HPDE6-E6E7 (cell line): Measurements from ENCODE around the gene MRPL36.
"Not testable (repeated sequence)": the region's sequence is repeated elsewhere in the genome, so short reads cannot be mapped to it uniquely, and the experiment has no call there.

ENCODE experiments used
- DNase-seq: peaks from one replicate; pipeline ENCODE4 v3.0.0; 2011; ENCODE audit warnings: missing footprints; ENCODE audit errors: extremely low spot score

The MRPL36 gene

DNA sequence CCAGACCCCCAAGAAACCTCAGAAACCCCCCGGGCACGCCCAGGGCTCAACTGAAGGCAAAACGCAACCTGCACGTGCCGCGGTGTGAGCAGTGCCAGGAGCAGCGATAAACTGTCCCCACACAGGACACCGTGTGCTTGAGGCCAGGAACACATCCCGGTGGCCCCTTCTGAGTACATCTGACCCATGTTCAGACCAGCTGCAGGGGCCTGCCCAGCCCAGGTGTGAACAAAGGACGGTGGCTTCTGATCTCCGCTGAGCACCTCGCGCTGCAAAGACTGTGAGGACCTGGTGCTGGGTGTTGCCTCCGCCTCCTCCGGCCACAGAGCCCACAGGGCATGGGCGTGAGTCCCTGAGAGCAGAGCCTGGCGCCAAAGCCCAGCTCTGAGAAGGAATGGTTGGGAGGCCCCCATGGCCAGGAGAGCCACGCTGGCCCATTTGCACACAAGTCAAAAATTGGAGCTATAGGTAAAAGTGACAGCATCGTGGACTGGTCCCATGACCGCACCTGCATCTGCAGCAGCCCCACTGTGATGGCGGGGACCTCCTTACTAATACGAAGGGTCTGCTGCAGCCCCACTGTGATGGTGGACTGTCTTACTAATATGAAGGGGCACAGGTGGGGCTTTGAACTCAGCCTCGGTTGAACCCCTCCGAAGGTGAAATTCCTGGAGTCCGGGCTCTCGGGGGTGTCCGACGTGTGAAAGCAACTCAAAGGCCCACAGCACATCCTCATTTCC lies 33.0 kb upstream of the MRPL36 start:
- no peak for DNase-seq

GRCh38 chr5:1831677-1832313 lies 32.2 kb upstream of the MRPL36 start:
- no peak for DNase-seq

GRCh38 chr5:1831257-1831656 lies 31.6 kb upstream of the MRPL36 start:
- no peak for DNase-seq

DNA sequence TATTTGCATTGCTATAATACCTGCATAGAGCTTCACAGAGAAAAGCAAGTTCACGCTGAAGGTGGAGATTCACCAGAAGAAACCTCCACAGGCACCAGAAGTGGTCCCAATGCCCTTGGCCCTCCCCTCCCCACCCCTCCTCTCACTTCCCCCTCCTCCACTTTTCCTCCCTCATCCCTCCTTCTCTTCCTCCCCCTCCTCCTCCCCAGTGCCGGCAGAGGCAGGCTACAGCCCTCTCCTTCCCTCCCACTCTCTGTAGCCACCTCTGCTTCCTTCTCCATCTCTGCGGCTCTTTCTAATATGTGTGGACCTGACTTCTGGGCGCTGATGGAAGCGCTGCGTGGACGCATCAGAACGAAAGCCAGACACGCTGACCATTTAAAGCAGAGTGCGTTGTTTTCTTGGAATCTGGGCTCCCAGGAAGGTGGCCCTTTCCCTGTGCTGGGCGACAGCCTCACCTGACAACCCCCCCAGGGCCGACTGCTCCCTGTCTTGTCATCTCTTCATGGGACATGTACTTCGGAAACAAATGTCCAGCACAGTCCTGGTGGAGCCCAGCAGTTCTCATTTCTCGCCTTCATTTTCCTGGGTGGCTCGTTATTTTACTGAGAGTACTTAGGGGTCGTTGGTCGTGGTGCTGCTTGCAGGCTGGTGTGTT lies 31.1 kb upstream of the MRPL36 start:
- no peak for DNase-seq

- no peak for DNase-seq
Measured at GRCh38 chr5:1827886-1828397, 28.3 kb upstream of the MRPL36 start.

DNA sequence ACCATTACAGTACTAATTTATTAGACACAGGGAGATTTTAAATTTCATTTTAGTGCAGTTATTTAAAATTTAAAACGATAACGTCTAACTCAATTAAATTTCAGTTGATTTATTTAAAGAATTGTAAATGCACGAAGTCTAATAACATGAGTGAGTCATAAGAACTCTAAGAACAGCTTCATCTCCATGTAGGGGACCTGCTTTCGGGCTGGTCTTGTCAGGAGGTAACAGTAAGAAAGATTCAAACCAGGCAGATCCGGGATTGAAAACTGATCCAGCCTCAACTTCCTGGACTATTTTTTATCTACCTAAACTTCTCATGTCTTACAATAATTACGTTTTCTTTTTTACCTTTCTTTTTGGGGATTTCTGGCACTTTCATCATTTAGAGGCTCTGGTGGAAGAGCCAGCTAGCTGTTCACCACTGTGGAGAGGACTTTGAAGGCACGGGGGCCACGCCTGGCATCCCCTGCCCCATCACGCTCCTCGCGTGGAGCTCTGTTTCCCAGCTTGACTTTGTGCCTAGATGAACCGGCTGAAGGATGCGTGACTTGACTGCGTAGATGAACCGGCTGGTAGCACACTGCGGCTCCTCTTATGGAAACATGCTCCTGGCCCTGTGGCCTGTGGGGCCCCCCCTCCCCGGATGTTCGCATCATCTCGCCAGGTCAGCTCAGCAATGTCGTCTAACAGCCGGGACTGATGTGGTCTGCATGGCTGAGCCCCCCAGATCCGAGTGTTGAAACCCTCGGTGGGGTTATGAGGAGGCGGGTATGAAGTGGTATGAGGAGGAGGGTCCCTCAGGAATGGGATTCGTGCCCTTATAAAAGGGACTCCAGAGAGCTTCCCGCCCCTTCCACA lies 27.6 kb upstream of the MRPL36 start:
- no peak for DNase-seq

DNA sequence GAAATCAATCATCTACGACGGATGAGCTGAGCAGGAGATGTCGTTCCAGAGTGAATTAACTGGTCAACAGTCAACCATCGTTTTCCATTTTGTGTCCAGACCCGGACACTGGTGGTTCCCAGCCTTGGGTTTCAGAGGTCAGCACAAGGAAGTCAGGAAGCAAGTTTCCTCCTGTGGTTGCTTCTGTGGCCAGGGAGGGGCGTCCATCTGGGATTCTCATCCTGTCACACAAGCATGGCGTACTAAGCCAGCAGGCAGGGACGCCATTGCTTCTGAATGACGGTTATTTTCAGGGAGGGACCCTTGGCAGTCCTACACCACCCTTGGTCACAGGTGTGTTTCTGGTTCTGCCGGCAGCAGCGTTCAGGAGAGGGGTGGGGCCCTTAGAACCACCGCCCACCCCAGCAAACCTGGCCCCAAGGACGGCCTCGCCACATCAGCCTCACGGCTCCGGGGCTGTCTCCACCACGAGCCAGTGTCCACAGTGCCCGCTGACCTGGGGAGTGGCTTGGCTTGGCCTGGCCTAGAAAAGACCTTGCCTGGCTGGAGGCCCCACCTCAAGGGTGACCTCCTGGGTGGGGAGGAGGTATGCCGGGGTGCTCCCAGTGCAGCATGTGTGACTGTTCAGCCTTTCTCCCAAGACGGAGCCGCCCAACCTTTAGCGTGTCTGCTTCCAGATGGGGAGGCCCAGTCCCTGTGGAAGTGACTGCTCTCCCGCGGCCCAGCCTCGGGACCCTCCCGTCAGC lies 26.8 kb upstream of the MRPL36 start:
- DNase-seq, result no peak

DNA sequence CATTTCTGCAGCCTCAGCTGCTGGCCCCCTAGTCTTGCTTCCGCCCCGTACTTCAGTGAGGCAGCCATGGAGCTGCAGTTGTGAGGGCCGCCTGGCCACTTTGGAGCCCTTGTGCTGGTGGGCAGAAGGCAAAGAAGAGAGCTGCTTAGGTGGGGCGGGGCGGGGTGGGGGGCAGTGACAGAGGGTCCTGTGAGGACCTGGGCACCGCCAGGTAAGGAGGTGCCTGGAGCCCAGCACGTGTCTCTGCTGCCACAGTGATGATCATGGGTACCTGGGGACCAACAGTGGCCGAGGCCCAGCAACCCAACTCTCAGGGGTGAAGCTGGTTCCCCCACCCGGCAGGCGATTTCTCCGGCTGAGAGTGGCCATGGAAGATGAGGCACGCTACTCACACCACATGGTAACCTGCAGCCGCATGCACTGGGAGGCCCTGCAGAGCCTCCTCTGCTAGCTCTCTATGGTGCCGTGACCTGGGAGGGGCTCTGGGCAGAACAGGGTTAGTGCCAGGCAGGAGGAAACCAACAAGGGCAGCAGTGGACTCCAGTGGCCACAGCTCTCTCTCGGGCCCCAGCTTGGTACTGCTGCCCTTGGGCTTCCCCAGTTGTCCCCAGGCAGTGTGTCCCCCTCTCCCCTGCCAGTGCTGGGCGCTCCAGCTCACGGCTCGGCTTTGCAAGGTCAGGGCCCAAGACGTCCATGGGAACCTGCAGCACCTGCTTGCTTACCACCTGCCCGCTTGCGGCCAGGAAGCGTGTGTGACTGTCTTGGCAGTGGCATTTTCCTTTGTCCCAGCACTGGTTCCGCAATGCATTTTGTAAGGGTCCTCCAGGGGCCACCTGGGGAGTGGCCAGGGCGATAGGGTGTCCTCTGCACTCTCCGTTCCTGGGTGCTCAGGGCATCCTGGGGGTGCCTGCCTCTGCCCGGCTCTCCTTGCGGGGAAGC lies 25.5 kb upstream of the MRPL36 start:
- no peak for DNase-seq

GRCh38 chr5:1824109-1824821 lies 24.6 kb upstream of the MRPL36 start:
- DNase-seq, result no peak

DNA sequence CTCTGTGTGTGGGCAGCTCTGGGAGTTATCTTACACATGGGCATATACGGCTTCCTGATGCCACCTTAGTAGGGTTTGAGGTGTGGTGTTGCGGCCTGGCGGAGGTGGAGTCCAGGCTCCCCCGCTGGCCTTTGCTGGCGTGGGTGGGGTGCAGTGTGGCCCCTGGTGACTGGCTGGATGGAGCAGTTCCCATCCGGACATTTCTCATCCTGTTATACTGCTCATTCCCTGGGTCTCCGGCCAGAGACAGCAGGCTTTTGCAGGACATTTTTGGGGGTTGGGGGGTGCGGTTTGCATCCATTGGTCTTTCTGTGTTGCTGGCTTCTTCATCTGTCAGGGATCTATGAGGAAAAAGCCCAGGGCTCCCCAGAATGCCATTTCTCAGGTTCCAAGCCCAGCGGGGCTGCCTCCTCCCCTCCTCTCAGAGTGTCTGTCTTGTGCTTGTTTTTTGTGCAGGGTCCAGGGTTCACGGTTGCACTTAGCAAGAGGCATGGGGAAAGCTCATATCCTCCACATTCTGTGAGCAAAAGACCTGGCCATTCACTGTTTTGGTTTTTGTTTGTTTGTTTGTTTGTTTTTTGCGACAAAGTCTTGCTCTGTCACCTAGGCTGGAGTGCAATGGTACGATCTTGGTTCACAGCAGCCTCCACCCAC lies 23.9 kb upstream of the MRPL36 start:
- no peak for DNase-seq

GRCh38 chr5:1821862-1822261 lies 22.2 kb upstream of the MRPL36 start:
- no peak for DNase-seq

DNA sequence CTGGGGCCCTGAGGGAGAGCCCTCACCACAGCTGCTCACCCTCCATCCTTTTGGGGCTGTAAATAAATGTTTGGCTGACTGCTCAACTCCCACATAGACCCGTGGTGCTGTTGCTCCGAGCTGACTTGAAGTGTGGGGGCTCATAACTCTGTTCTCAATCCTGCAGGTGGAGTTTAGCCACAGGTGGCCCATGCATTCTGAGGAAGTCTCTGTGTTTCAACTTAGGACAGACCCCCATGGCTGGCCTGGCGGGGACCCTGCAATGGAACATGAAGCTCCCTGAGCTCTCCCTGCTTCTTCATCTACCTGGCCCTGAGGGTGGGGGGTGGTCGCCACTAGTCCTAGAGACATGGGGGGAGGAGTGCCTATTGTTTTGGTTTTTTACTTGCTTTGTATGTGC lies 21.3 kb upstream of the MRPL36 start:
- DNase-seq, result no peak

DNA sequence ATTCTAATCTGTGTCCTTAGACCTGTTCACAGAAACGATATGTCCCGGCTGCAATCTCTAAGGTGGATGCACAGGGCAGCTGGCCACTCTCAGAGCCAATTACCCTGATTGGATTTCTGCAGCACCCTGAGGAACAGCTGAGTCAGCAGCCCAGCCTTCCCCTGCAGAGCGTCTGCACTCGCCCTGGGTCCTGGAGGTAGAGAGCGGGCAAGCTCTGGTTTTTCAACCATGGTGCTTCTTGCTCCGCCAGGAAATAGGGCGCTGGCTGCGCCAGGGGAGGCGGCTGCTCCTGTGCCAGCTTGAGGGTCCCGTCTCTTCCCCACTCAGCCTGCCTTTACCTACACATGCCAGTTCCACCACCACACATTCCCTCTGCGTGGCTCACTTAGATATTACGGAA lies 20.7 kb upstream of the MRPL36 start:
- DNase-seq, result no peak

- DNase-seq, result no peak
Measured at GRCh38 chr5:1819458-1819857, 19.8 kb upstream of the MRPL36 start.

- DNase-seq, result no peak
Measured at GRCh38 chr5:1818784-1819183, 19.1 kb upstream of the MRPL36 start.

DNA sequence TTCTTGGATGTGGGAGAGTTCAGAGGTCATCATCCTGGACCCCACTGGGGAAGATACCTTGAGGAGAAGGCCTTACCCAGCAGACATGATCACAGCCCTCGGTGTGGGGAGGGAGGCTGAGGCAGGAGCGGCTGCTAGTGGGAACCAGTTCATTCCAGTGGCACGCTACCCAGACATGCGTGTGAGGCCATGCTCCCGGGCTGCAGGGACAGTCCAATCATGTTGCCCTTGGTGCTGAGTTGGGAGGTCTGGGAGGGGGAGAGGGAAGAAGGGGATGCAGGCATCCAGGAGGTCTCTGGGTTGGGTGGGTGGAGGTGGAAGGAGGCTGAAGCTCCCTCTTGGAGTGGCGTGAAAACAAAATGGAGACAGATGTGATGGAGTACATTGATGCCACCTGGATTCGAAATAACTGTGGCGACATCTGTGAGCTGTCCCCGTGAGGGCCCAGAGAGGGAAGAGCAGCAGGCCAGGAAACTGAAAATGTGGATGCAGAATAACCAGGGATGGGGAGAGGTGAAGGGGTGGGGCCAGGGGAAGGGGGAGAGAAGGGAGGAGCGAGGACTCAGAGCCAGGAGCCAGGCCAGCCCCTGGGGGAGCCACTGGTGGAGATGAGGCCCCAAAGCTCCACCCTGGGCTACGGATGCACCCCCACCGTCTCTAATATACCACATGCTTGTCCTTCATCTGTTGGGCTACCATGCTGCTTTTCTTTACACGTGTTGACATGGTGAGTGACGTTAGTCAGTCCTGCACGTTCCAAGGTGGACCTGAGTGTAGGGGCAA lies 17.8 kb upstream of the MRPL36 start:
- DNase-seq, result no peak

GRCh38 chr5:1816495-1817089 lies 17.0 kb upstream of the MRPL36 start:
- DNase-seq, result not testable (repeated sequence)

GRCh38 chr5:1815881-1816292 lies 16.2 kb upstream of the MRPL36 start:
- DNase-seq, result no peak
